Smooth muscle cell of the umbilical artery (primary cell): ENCODE results near the gene CPNE8. TPM values are rescaled to one million over a fixed set of nuclear protein-coding genes. Genes with fewer than 3 reads are reported as not detected.

Source experiments
- total RNA-seq: library from RNA; depleted of rRNA; stranded (reverse); fragments of >200 nt; gene quantifications from 2 replicates; pipeline ENCODE4 v1.2.3, GENCODE V29; 2014

The CPNE8 gene
- 2.4 and 3.6 TPM in 2 replicates for total RNA-seq

DNA sequence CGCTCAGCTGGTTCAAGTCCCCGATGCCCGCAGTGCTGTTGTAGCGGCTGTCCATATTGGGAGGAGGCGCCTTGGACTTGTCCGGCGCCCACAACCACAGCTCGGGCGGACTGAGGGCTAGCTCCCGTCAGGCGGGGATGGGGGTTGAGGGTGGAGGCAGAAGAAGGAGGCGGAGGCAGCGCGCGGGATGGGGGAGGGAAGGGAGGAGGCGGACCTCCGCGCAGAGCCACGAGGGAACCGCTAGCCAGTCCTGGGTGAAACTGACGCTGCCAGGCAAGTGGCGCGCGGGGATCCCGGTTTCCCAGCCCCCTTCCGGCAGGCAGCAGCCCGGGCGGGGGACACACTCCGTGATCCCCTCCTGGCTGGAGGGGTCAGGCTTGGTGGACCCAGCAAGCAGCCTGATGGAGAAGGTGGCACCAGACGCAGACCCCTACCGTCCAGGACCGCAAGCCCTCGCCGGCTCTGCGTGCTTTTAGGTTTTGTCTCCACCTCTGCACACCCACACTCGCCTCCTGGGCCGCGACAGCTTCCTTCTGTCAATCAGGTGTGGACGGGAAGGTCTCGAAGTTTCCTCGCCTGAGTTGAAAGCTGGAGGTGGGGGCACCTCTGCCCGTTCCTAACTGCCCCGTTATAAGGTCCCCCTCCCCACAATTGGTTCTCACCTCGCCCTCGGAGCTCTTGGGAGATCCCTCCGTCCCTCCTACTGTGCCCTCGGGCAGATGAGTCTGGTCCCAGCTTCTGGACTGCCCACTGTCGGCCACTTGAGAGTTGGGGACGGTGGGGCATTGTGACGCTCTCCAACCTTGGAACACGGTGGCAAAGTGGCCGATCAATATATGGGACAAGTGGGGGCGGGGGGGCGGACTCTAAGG is at the start of gene CPNE8:
Gene CPNE8, minus strand, starts transcription at position 112 of the 872 bp plus-strand sequence. Its CDS starts 57 bp downstream, at position 55.

